Neural crest cell (in vitro differentiated cells): ENCODE results near the gene MBD6. TPM values are rescaled to one million over a fixed set of nuclear protein-coding genes. Genes with fewer than 3 reads are reported as not detected.

Source experiments
- DNase-seq: peaks from one replicate; pipeline ENCODE4 v3.0.0; 2021; ENCODE audit warnings: low read depth, mixed read lengths, low spot score
- H3K27ac Mint-ChIP-seq: one replicate; pipeline ENCODE4 v1.8.0; 2021; ENCODE audit warnings: mild to moderate bottlenecking, mixed read lengths; ENCODE audit not compliant: unreplicated experiment
- H3K27me3 Mint-ChIP-seq: 2 replicates; pipeline ENCODE4 v1.8.0; 2021; ENCODE audit warnings: low read depth, mild to moderate bottlenecking, mixed read lengths
- H3K36me3 Mint-ChIP-seq: 2 replicates; pipeline ENCODE4 v1.8.0; 2021; ENCODE audit warnings: low read depth, mild to moderate bottlenecking, mixed read lengths
- H3K4me1 Mint-ChIP-seq: 2 replicates; pipeline ENCODE4 v1.8.0; 2021; ENCODE audit warnings: mixed read lengths
- H3K4me3 Mint-ChIP-seq: one replicate; pipeline ENCODE4 v1.8.0; 2021; ENCODE audit warnings: mild to moderate bottlenecking, mixed read lengths
- H3K9me3 Mint-ChIP-seq: 2 replicates; pipeline ENCODE4 v1.8.0; 2021; ENCODE audit warnings: mixed read lengths
- total RNA-seq: library from RNA; stranded (reverse); gene quantifications from 2 replicates; pipeline ENCODE4 v1.2.1, GENCODE V29; 2021
- TF ChIP-seq, protein P1 (sequence below): fragments of 200-600 bp; sonication (generic); conservative IDR thresholded peaks from 2 replicates; pipeline ENCODE4 v1.5.0; 2021; ENCODE audit warnings: antibody characterized with exemption, mild to moderate bottlenecking

The MBD6 gene
- total RNA-seq, 1 donor from 2014 or later: 90.4 TPM

DNA sequence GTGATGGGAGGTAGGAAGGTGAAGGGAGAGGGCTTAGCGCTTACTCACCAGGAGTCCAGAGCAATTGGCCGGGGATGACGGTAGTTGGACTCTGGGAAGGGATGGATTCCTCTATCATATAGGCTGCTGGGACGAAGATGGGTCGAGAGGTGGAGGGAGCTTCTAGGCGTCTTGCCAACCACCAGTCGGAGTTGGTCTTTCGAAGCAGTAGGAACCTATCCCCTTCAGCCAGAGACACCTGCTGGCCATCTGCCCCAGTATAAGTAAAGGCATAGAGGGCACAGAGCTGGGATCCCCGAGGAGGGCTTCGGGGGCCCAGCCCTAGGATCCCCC, 43.6 kb upstream of the MBD6 start:
- Mint-ChIP-seq H3K27me3 (peaks cover 87% of the 10 kb centered on the region), H3K9me3 (no peaks in the 10 kb centered on the region), H3K27ac (no peak overlapping the region), H3K4me1 (peaks cover 4% of the 10 kb centered on the region), H3K4me3 (no peak overlapping the region), H3K36me3 (no peaks in the 10 kb centered on the region)
- no peak for DNase-seq
- TF ChIP-seq, protein P1, sequence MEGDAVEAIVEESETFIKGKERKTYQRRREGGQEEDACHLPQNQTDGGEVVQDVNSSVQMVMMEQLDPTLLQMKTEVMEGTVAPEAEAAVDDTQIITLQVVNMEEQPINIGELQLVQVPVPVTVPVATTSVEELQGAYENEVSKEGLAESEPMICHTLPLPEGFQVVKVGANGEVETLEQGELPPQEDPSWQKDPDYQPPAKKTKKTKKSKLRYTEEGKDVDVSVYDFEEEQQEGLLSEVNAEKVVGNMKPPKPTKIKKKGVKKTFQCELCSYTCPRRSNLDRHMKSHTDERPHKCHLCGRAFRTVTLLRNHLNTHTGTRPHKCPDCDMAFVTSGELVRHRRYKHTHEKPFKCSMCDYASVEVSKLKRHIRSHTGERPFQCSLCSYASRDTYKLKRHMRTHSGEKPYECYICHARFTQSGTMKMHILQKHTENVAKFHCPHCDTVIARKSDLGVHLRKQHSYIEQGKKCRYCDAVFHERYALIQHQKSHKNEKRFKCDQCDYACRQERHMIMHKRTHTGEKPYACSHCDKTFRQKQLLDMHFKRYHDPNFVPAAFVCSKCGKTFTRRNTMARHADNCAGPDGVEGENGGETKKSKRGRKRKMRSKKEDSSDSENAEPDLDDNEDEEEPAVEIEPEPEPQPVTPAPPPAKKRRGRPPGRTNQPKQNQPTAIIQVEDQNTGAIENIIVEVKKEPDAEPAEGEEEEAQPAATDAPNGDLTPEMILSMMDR: no peak

DNA sequence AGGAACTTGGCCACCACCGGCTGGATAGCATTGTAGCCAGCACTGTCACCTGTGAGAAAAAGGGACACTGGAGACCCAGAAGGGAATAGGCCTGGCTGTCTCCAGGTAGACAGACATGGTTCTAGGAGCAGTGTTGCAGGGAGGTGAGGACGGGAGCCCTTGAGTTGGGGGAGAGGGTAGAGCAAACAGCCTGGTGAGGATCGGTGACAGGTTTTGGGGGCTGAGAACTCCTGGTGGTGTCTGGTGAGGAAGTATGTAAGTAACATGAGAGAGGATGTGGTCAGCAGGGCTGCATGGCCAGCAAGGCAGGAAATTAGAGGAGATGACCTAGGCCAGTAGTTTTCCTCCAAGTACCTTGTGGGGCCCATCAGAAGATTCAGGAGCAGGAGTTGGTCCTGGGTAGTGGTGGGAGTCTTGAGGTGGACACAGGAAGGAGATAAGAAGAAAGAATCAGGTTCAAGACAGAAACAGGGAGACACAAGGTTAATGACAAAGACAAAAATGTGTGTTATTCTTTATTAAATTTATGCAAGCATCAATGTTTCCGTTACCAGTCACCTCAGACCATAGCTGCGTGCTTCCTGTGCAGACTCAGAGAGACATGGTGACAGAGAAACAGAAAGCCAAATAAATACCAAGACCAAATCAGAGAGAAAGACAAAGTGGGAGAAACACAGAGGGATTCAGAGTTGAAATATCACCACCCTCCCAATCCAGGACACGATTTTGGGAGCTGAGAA, 43.1 kb upstream of the MBD6 start, which contains the start of gene ARHGAP9:
TSS of gene ARHGAP9 (minus strand) at position 491 of the 740 bp plus-strand sequence. CDS start at position 31, 460 bp downstream.
- Mint-ChIP-seq H3K27ac (no peak within 1 kb of the TSS), H3K36me3 (no peaks in the 10 kb centered on the region), H3K9me3 (no peaks in the 10 kb centered on the region), H3K4me1 (peaks cover 1% of the 10 kb centered on the region), H3K4me3 (no peak within 1 kb of the TSS), H3K27me3 (peaks cover 81% of the 10 kb centered on the region)
- TF ChIP-seq, protein P1: no peak
- DNase-seq: no peak

DNA sequence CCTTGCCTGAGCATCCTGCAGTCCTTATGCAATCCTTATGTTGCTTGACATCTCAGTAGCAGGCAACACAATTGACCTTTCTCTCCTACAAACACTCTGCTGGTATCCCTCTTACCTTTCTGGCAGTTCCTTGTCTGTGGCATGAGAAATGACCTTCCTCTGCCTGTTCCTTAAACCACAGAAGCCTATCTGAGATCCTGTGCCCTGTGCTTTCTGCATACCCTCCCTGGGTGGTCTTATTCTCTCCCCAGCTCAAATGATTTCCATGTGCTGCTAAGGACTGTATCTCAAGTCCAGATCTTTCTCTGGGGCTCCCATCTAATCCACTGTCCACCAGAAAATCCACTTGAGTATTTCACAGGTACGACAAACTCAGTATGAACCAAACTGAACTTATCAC, 41.0 kb upstream of the MBD6 start:
- H3K4me1 Mint-ChIP-seq: no peaks in the 10 kb centered on the region
- no peaks in the 10 kb centered on the region for H3K36me3 Mint-ChIP-seq
- no peaks in the 10 kb centered on the region for H3K9me3 Mint-ChIP-seq
- H3K27ac Mint-ChIP-seq: no peak overlapping the region
- H3K4me3 Mint-ChIP-seq: no peak overlapping the region
- peaks cover 63% of the 10 kb centered on the region for H3K27me3 Mint-ChIP-seq
- TF ChIP-seq, protein P1: no peak
- DNase-seq: no peak

DNA sequence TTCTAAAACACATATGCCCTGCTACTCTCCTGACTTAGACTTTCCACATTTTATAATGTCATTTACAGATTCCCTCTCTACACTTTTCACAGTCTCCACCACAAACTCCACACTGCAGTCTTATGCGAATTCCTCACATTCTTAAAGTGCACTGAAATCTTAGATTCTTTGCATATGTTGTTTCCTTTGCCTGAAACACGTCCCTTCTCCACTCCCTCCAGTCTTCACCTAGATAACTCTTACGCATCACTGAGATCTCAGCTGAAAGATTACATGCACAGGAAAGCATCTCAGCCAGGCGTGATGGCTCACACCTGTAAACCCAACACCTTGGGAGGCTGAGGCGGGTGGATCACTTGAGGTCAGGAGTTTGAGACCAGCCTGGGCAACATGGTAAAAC, 39.2 kb upstream of the MBD6 start:
- Mint-ChIP-seq H3K36me3 (no peaks in the 10 kb centered on the region), H3K4me1 (peaks cover 6% of the 10 kb centered on the region), H3K4me3 (no peak overlapping the region), H3K9me3 (no peaks in the 10 kb centered on the region), H3K27me3 (peaks cover 45% of the 10 kb centered on the region), H3K27ac (no peak overlapping the region)
- TF ChIP-seq, protein P1: no peak
- DNase-seq: no peak

DNA sequence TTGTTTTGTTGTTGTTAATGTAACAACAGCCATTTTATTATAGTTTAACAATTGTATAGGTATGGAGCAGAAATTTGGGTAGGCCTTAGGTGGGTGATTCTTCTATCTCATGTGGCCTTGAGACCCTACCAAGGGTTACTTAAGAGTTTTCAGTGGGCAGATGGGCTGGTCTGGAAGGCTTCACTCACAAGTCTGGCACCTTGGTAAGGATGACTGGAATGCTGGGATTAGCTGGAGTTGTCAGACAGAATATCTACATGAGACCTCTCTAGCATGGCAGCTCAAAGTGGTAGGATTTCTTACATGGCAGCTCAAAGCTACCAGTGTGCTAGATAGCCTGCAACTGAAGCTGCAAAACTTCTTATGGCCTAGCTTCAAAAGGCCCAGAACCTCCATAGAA, 36.9 kb upstream of the MBD6 start:
- Mint-ChIP-seq H3K27ac (no peak overlapping the region), H3K4me3 (peak overlapping the region; percentile 36), H3K4me1 (peaks cover 21% of the 10 kb centered on the region), H3K27me3 (peaks cover 23% of the 10 kb centered on the region), H3K36me3 (peaks cover 2% of the 10 kb centered on the region), H3K9me3 (no peaks in the 10 kb centered on the region)
- TF ChIP-seq, protein P1: no peak
- no peak for DNase-seq
